Right cardiac atrium (tissue), 5 donors: Measurements from ENCODE around the gene MRPL41. TPM values are rescaled to one million over a fixed set of nuclear protein-coding genes. Genes with fewer than 3 reads are reported as not detected.
"Not testable (repeated sequence)": the region's sequence is repeated elsewhere in the genome, so short reads cannot be mapped to it uniquely, and the experiment has no call there.

Experiments
- ATAC-seq, 2 donors: fragments of 200-7000 bp; cut with Tn5 transposase; one replicate each; pipeline versions ENCODE4 v1.8.0 to v1.9.1; 2020; ENCODE audit warnings: moderate library complexity in 2 of 2, mild to moderate bottlenecking in 1 of 2
- DNase-seq, 3 donors: peaks; one replicate each; pipeline ENCODE4 v3.0.0-alpha.2; 2020
- H3K27ac ChIP-seq: one replicate; pipeline ENCODE4 v1.5.1; 2013; ENCODE audit warnings: mild to moderate bottlenecking, low read length, control low read depth, moderate library complexity
- H3K27me3 ChIP-seq: one replicate; pipeline ENCODE4 v1.6.1; 2013; ENCODE audit not compliant: control insufficient read depth, insufficient read depth
- H3K4me1 ChIP-seq: one replicate; pipeline ENCODE4 v1.6.1; 2013; ENCODE audit warnings: low read length; ENCODE audit not compliant: control insufficient read depth, insufficient read depth
- H3K4me3 ChIP-seq: one replicate; pipeline ENCODE4 v1.5.1; 2013; ENCODE audit warnings: low read length, control low read depth
- H3K9me3 ChIP-seq: one replicate; pipeline ENCODE4 v1.6.1; 2013; ENCODE audit warnings: low read length; ENCODE audit not compliant: control insufficient read depth
- WGBS: extraction: QIAGEN DNeasy Blood & Tissue Kit; methylation state at CpG from one replicate; pipeline ENCODE4 v1.1.7; 2013; 5-methylcytosine and 5-hydroxymethylcytosine counted together
- intact Hi-C, 4 donors: fragments of 100-400 bp; cut with DNase I; formaldehyde crosslinking; loops; one replicate each; pipeline versions ENCODE4 v1.11.0 to v1.14.0; 2022 to 2023
- polyA plus RNA-seq: library from polyadenylated mRNA; stranded (reverse); fragments of 200-250 nt; gene quantifications from one replicate; pipeline ENCODE4 v1.2.3, GENCODE V29; 2013
- total RNA-seq, 4 donors: library from RNA; stranded (reverse); fragmentation: NEBNext Ultra II Directional; extraction: Animal tissue kit (Norgen Biotek cat#: 25700); gene quantifications; one replicate each; pipeline ENCODE4 v1.2.1, GENCODE V29; 2021
- donor health status: healthy with polysubstance abuse.
- donor health status: DM: no; HTN: yes; CAD: no.
- donor health status: DM: no; HTN: no; CAD: no.
- donor health status: DM: no; HTN: yes; CAD: no; lungs with severe emphysema.
- donor health status: DM: yes; HTN: yes; CAD: no.

The MRPL41 gene
- total and polyA plus RNA-seq, 5 donors, result 149 to 460 (median 186) TPM

DNA sequence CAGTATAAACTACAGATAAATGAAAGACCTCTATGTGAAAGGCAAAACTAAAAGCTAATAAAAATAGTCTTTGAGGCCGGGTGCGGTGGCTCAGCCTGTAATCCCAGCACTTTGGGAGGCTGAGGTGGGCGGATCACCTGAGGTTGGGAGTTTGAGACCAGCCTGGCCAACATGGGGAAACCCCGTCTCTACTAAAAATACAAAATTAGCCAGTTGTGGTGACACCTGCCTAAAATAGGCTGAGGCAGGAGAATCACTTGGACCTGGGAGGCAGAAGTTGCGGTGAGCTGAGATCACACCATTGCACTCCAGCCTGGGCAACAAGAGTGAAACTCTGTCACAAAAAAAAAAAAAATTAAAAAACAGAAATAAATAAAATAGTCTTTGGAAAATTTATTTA, 38.5 kb upstream of the MRPL41 start:
- DNase-seq, H3K27me3 ChIP-seq, intact Hi-C loops, H3K27ac ChIP-seq, H3K4me1 ChIP-seq, H3K9me3 ChIP-seq, H3K4me3 ChIP-seq, ATAC-seq: not testable (repeated sequence)
- 89% methylated on average over 5 of the region's 5 CpGs for WGBS

DNA sequence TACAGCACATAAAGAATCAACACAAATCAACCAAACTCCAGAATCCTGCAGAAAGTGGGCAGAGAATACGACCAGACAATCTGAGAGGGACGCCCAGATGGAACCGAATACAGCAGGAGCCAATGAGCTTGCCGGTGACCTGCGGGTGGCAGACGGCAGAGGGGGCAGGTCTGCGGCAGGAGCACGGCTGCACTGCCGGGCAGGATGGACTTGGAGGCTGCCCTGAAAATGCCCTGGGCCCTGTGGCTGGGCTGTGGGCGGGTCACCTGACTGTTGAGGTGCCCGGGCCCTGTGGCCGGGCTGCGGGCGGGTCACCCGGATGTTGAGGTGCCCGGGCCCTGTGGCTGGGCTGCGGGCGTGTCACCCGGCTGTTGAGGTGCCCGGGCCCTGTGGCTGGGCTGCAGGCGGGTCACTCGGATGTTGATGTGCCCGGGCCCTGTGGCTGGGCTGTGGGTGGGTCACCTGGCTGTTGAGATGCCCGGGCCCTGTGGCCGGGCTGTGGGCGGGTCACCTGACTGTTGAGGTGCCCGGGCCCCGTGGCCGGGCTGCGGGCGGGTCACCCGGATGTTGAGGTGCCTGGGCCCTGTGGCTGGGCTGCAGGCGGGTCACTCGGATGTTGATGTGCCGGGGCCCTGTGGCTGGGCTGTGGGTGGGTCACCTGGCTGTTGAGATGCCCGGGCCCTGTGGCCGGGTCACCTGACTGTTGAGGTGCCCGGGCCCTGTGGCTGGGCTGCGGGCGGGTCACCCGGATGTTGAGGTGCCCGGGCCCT, 37.7 kb upstream of the MRPL41 start:
- H3K9me3 ChIP-seq, H3K4me3 ChIP-seq, intact Hi-C loops, ATAC-seq, H3K27ac ChIP-seq, H3K4me1 ChIP-seq, H3K27me3 ChIP-seq, DNase-seq: not testable (repeated sequence)
- 93% methylated on average over 42 of the region's 42 CpGs for WGBS

DNA sequence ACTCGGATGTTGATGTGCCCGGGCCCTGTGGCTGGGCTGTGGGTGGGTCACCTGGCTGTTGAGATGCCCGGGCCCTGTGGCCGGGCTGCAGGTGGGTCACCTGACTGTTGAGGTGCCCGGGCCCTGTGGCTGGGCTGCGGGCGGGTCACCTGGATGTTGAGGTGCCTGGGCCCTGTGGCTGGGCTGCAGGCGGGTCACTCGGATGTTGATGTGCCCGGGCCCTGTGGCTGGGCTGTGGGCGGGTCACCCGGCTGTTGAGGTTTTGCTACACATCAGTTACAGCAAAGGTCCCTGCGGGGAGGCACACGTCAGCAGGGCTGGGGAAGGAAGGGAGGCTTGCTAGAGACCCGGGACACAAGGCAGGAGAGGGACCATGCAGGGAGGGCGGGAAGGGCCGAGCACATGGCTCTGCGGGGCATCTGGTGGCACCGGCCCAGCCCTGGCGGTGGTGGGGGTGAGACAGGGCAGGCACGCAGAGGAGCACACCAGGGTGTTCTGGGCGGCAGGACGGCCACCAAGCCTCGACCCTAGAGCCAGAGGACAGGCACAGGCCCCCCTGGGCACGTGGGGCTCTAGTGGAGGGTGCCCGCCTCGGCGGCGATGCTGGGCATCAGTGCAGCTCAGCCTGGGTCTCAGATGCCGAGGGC, 36.9 kb upstream of the MRPL41 start:
- no peaks in the 10 kb centered on the region for H3K27me3 ChIP-seq
- no peak overlapping the region for H3K4me3 ChIP-seq
- WGBS, result 92% methylated on average over 30 of the region's 30 CpGs
- no peaks in the 10 kb centered on the region for H3K4me1 ChIP-seq
- H3K9me3 ChIP-seq, result no peaks in the 10 kb centered on the region
- DNase-seq (no peak), ATAC-seq (peak in 1 of 2 donors; percentile 22)
- H3K27ac ChIP-seq, result no peak overlapping the region
- intact Hi-C loops, result no loop called here

DNA sequence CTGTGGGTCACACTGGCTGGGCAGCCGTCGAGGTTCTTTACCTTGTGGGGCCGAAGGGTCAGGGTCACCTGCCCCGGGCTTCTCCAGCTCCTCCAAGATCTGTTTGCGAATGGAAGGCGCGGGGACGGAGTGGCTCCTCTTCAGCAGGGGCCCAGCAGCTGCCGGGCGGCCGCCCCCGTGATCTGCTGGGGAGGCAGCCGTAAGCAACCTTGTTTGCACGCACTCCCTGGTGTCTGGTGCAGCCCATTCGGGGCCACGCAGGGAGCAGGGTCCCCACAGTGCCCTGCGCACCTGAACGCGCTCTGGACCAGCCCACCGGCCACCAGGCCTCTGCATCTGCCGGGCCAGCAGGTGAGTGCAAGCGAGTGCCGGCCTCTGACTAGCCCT, 36.3 kb upstream of the MRPL41 start:
- H3K27me3 ChIP-seq, result no peaks in the 10 kb centered on the region
- intact Hi-C loops, result no loop called here
- no peaks in the 10 kb centered on the region for H3K4me1 ChIP-seq
- WGBS, result 90% methylated on average over 23 of the region's 23 CpGs
- H3K9me3 ChIP-seq, result no peaks in the 10 kb centered on the region
- H3K4me3 ChIP-seq, result no peak overlapping the region
- peak in 1 of 2 donors; percentile 26 for ATAC-seq
- DNase-seq, result no peak
- H3K27ac ChIP-seq, result no peak overlapping the region

DNA sequence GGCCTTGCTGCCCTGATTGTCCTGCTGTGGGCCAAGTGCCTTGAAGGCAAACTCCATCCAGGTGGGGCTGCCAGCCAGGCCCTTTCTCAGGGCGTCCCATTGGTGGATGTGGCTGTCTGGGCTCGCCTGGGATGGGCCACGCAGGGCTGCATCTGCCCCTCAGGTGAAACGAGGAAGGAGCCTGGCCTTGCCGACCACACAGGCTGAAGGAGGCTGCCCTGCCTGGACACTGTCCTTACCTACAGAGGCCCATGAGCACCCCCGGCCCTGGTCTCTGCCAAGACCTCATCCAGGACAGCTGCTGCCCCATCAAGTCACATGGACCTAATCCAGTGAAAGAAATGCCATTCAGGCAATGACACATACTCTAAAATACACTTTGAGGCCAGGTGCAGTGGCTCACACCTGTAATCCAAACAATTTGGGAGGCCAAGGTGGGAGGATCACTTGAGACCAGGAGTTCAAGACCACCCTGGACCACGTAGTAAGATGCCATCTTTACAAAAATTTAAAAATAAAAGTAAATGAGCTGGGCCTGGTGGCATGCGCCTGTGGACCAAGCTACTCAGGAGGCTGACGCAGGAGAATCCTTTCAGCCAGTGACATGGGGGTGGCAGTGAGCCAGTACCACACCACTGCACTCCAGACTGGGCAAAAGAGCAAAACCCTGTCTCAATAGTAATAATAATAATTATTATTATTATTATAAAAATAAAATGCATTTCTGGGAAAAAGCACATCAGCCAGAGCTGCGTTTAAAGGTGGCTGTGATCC, 35.3 kb upstream of the MRPL41 start:
- ATAC-seq (no peak), DNase-seq (peak in 1 of 3 donors; percentile 45)
- Histone ChIP-seq H3K4me3 (no peak overlapping the region), H3K4me1 (no peaks in the 10 kb centered on the region), H3K27me3 (no peaks in the 10 kb centered on the region), H3K9me3 (no peaks in the 10 kb centered on the region), H3K27ac (no peak overlapping the region)
- intact Hi-C loops, result no loop called here
- WGBS, result 84% methylated on average over 10 of the region's 10 CpGs

DNA sequence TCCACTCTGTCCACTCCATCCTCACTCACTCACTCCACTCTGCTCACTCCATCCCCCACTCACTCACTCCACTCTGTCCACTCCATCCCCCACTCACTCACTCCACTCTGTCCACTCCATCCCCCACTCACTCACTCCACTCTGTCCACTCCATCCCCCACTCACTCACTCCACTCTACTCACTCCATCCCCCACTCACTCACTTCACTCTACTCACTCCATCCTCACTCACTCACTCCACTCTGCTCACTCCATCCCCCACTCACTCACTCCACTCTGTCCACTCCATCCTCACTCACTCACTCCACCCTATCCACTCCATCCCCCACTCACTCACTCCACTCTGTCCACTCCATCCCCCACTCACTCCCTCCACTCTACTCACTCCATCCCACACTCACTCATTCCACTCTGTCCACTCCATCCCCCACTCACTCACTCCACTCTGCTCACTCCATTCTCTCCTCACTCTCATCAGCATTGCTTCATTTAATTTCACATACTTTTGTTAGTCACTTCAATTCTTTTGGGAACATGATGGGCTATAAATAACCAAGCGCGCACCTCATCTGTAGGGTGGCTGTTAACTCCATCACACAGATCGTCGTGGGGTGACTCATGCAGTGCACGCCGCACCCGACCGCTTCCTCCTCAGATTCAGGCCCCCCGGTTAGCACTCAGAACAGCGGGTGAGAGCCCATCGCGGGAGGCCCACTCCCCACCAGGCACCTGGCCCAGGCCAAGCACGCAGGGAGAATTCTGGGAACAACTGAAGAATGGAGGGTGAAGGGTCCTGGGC, 32.8 kb upstream of the MRPL41 start:
- WGBS, result 89% methylated on average over 13 of the region's 13 CpGs

DNA sequence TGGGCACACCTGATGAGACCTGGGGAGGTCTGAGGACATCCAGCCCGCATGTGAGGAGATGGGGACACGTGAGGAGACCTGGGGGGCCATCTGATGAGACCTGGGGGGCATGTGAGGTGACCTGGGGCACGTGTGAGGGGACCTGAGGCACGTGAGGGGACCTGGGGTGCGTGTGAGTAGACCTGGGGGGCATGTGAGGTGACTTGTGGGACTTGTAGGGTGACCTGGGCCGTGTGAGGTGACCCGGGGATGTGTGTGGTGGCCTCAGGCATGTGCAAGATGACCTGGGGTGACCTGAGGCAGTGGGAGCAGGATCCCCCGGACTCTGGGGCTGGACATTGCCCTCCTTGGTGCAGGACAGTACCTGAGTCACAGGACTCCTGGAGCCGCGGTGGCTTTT, 32.1 kb upstream of the MRPL41 start:
- whole genome bisulfite sequencing, result 88% methylated on average over 10 of the region's 10 CpGs
- no peaks in the 10 kb centered on the region for H3K27me3 ChIP-seq
- intact Hi-C loops, result no loop called here
- ATAC-seq, result no peak
- no peaks in the 10 kb centered on the region for H3K4me1 ChIP-seq
- DNase-seq, result peak in 1 of 3 donors; percentile 49
- H3K27ac ChIP-seq, result no peak overlapping the region
- H3K4me3 ChIP-seq, result no peak overlapping the region
- H3K9me3 ChIP-seq, result no peaks in the 10 kb centered on the region

More for the DNA sequence above, 32.8 kb upstream of the MRPL41 start:
- intact Hi-C loops, H3K4me1 ChIP-seq, H3K27ac ChIP-seq, H3K4me3 ChIP-seq, H3K9me3 ChIP-seq, H3K27me3 ChIP-seq, ATAC-seq: not testable (repeated sequence)
- DNase-seq, result peak in 1 of 3 donors; percentile 23

DNA sequence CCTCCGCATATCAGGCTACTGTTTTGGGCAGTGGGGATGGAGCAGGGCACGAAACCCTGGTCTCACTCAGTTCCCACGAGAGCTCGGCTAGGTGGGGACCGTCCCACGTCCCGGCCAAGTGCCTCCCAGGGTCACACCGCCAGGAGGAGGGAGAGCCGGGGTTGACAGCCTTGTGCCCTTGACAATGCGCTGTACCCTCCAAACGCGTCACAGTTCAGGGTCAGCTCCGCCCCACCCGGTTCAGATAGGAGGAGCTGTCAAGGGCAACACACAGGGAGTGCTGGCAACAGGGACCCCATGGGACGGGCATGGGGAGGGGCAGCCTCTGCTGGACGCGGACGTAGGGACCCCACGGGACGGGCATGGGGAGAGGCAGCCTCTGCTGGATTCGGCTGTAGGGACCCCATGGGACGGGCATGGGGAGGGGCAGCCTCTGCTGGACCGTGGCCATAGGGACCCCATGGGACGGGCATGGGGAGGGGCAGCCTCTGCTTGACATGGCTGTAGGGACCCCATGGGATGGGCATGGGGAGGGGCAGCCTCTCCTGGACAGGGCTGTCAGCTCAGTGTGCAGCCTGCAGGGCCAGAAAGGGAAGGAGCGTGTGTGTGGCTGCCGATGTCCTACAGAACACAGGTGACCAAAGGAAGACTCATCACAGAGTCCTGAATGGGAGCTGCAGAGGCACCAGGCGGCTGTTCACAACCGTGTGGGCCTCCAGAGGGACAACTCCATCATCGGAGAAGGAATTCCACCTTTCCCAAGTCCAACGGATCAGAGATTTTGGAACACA, 30.9 kb upstream of the MRPL41 start:
- Histone ChIP-seq H3K9me3 (no peaks in the 10 kb centered on the region), H3K27me3 (no peaks in the 10 kb centered on the region), H3K27ac (no peak overlapping the region), H3K4me3 (no peak overlapping the region), H3K4me1 (no peaks in the 10 kb centered on the region)
- ATAC-seq, result no peak
- DNase-seq, result peak in 1 of 3 donors; percentile 47
- intact Hi-C loops, result loop anchor here in 2 of 4 donors (10.0 kb wide), 1 partner anchor 226 kb away; no protein-coding TSS in a partner anchor
- whole genome bisulfite sequencing, result 83% methylated on average over 30 of the region's 30 CpGs

DNA sequence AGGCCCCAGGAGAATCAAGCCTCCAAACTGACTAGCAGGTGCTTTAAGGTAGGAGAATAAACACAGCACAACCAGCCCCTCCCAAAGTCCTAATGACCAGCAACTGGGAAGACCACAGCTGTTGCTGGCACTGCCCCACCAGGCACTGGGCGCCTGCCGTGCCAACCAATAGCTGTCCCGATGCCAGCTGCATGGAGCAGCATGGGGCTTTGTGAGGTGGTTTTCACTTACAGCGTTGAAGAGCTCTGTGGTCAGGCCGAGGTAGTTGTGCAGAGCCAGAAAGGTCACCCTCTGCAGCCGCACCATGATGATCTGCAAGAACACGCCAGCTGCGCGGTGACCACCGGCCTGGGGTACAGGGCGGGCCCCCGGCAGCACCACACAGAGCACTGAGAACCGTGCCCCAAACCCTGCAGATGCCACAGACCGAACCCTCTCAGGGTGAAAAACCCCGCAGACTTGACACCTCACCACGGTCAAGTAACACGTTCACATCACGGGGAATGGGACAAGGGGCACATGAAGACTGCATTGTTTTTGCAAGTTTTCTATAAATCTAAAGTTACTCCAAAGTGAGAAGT, 30.2 kb upstream of the MRPL41 start:
- WGBS, result 94% methylated on average over 18 of the region's 18 CpGs
- no peak for DNase-seq
- Histone ChIP-seq H3K27me3 (no peaks in the 10 kb centered on the region), H3K4me3 (no peak overlapping the region), H3K27ac (no peak overlapping the region), H3K4me1 (no peaks in the 10 kb centered on the region), H3K9me3 (no peaks in the 10 kb centered on the region)
- intact Hi-C loops, result loop anchor here in 2 of 4 donors (10.0 kb wide), 1 partner anchor 227 kb away; no protein-coding TSS in a partner anchor
- ATAC-seq, result no peak
